ENCODE measurements around the gene CPNE4.

DNA sequence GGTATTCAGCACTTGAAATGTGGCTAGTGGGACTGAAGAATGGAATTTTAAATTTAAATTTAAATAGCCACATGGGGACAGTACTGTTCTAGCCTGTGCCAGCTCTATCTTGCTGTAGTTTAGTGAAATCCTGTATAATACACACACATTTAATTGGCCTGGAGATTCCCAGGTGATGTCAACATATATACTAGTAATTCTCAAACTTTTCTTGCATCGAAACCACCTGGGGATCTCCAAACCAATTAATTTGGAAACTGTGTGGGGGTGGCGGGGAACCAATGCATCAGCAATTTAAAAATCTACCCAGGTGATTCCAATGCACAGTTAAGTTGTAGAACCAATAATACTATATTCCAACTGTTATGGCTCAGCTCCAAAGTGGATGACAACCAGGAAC lies 303.1 kb downstream of the CPNE4 start:
- TF ChIP-seq CTCF (conservative IDR thresholded peaks at IDR 0.05) (no peak), ZFX (IDR thresholded peaks at IDR 0.05) (no peak)
